Testis (tissue), 3 donors: ENCODE data around the gene ZNF81. TPM values are rescaled to one million over a fixed set of nuclear protein-coding genes. Genes with fewer than 3 reads are reported as not detected.
"Not testable (repeated sequence)": the region's sequence is repeated elsewhere in the genome, so short reads cannot be mapped to it uniquely, and the experiment has no call there.

Source experiments
- DNase-seq: peaks from one replicate; pipeline ENCODE4 v3.0.0-alpha.2; 2019
- H3K27ac ChIP-seq, 2 donors: fragments of 200-600 bp; sonication (generic); one replicate each; pipeline ENCODE4 v1.5.1; 2019
- H3K27me3 ChIP-seq: fragments of 200-600 bp; sonication (generic); one replicate; pipeline ENCODE4 v1.5.1; 2019
- H3K36me3 ChIP-seq: fragments of 200-600 bp; sonication (generic); one replicate; pipeline ENCODE4 v1.5.1; 2017; ENCODE audit warnings: low read depth; ENCODE audit errors: missing control alignments
- H3K4me1 ChIP-seq: fragments of 200-600 bp; sonication (generic); one replicate; pipeline ENCODE4 v1.5.1; 2019
- H3K4me3 ChIP-seq, 2 donors: fragments of 200-600 bp; sonication (generic); one replicate each; pipeline ENCODE4 v1.5.1; 2017 to 2019
- H3K9me3 ChIP-seq: fragments of 200-600 bp; sonication (generic); one replicate; pipeline ENCODE4 v1.5.1; 2017
- CTCF ChIP-seq, 3 experiments: fragments of 450-650 bp in 2 of 3; fragments of 200-600 bp in 1 of 3; sonication (generic) in 1 of 3; IDR thresholded peaks; one replicate each; pipeline ENCODE4 v1.5.1; 2016 to 2019; ENCODE audit warnings: antibody characterized with exemption in 3 of 3, mild to moderate bottlenecking in 2 of 3, moderate library complexity in 1 of 3
- POLR2A ChIP-seq: fragments of 450-650 bp; IDR thresholded peaks from one replicate; pipeline ENCODE4 v1.6.1; 2017; ENCODE audit warnings: antibody characterized with exemption, mild to moderate bottlenecking, moderate library complexity
- WGBS, 2 donors: methylation state at CpG; one replicate each; pipeline ENCODE4 v1.1.5; 2018; 5-methylcytosine and 5-hydroxymethylcytosine counted together
- intact Hi-C: fragments of 100-400 bp; cut with DNase I; formaldehyde crosslinking; loops from one replicate; pipeline ENCODE4 v1.15.1; 2023; ENCODE audit warnings: low total_unique reads
- polyA plus RNA-seq: library from polyadenylated mRNA; stranded (reverse); fragments of 350-450 nt; fragmentation: Illumina TruSeq; extraction: RNeasy Lipid Tissue Mini Kit (QIAGEN cat#74804); gene quantifications from one replicate; pipeline ENCODE4 v1.2.3, GENCODE V29; 2014; ENCODE audit warnings: low read depth, low replicate concordance; ENCODE audit not compliant: insufficient read depth
- total RNA-seq, 2 donors: library from RNA; depleted of rRNA; stranded (reverse); fragments of >200 nt; gene quantifications; one replicate each; pipeline ENCODE4 v1.2.3, GENCODE V29; 2016

The ZNF81 gene
- total and polyA plus RNA-seq, 3 donors from 2014 or later = 2.8 to 6.2 (median 4.7) TPM

GRCh38 chrX:47933946-47934345 is 97.2 kb downstream of the ZNF81 start:
- TF ChIP-seq CTCF (IDR thresholded peaks at IDR 0.05) (no peak), POLR2A (no peak)
- intact Hi-C loops = no loop called here
- H3K9me3 ChIP-seq = no peaks in the 10 kb centered on the region
- WGBS, 2 donors = 62 to 69% methylated on average over 5 of the region's 5 CpGs
- H3K27me3 ChIP-seq = no peaks in the 10 kb centered on the region
- H3K4me3 ChIP-seq = no peak overlapping the region
- no peaks in the 10 kb centered on the region for H3K4me1 ChIP-seq
- no peak for DNase-seq
- no peak overlapping the region for H3K27ac ChIP-seq
- no peaks in the 10 kb centered on the region for H3K36me3 ChIP-seq

- 1 to 9% methylated on average over 9 to 15 of the region's 15 CpGs for WGBS, 2 donors
- Histone ChIP-seq H3K9me3 (no peaks in the 10 kb centered on the region), H3K4me1 (no peaks in the 10 kb centered on the region), H3K27ac (no peak overlapping the region), H3K4me3 (no peak overlapping the region), H3K36me3 (no peaks in the 10 kb centered on the region), H3K27me3 (no peaks in the 10 kb centered on the region)
- TF ChIP-seq CTCF (IDR thresholded peaks at IDR 0.05) (no peak), POLR2A (no peak)
- no peak for DNase-seq
- intact Hi-C loops = no loop called here
Measured at GRCh38 chrX:47936224-47936939, 99.7 kb downstream of the ZNF81 start.

- DNase-seq = no peak
- H3K4me3 ChIP-seq = no peak overlapping the region
- H3K27ac ChIP-seq = no peak overlapping the region
- intact Hi-C loops = no loop called here
- TF ChIP-seq POLR2A (no peak), CTCF (IDR thresholded peaks at IDR 0.05) (no peak)
- H3K36me3 ChIP-seq = no peaks in the 10 kb centered on the region
- H3K27me3 ChIP-seq = no peaks in the 10 kb centered on the region
- WGBS, 2 donors = 53 to 56% methylated on average over 3 of the region's 3 CpGs
- no peaks in the 10 kb centered on the region for H3K4me1 ChIP-seq
- no peaks in the 10 kb centered on the region for H3K9me3 ChIP-seq
Measured at GRCh38 chrX:47936940-47937317, 100.2 kb downstream of the ZNF81 start.

- Histone ChIP-seq H3K9me3 (no peaks in the 10 kb centered on the region), H3K27me3 (no peaks in the 10 kb centered on the region), H3K4me1 (no peaks in the 10 kb centered on the region), H3K27ac (no peak overlapping the region), H3K4me3 (no peak overlapping the region), H3K36me3 (no peaks in the 10 kb centered on the region)
- 79 to 100% methylated on average over 4 of the region's 4 CpGs for WGBS, 2 donors
- no peak for DNase-seq
- no peak for TF ChIP-seq CTCF (IDR thresholded peaks at IDR 0.05)
- no peak for TF ChIP-seq POLR2A
- intact Hi-C loops = no loop called here
Measured at GRCh38 chrX:47940448-47940847, 103.7 kb downstream of the ZNF81 start.

- Histone ChIP-seq H3K9me3 (no peaks in the 10 kb centered on the region), H3K36me3 (no peaks in the 10 kb centered on the region), H3K27ac (no peak overlapping the region), H3K4me1 (no peaks in the 10 kb centered on the region), H3K4me3 (no peak overlapping the region), H3K27me3 (no peaks in the 10 kb centered on the region)
- no peak for DNase-seq
- intact Hi-C loops = no loop called here
- TF ChIP-seq CTCF (IDR thresholded peaks at IDR 0.05) (no peak), POLR2A (no peak)
- WGBS, 2 donors = 63 to 70% methylated on average over 4 of the region's 4 CpGs
Measured at GRCh38 chrX:47941423-47941822, 104.7 kb downstream of the ZNF81 start.

- H3K9me3 ChIP-seq, H3K27ac ChIP-seq, DNase-seq, H3K27me3 ChIP-seq, H3K4me3 ChIP-seq, H3K4me1 ChIP-seq, H3K36me3 ChIP-seq, intact Hi-C loops: not testable (repeated sequence)
- WGBS, 2 donors = 96 to 100% methylated on average over 1 to 5 of the region's 7 CpGs
Measured at GRCh38 chrX:47955295-47955694, 118.6 kb downstream of the ZNF81 start.
